ENCODE data around the gene TJP1.

TJP1 gene

GRCh38 chr15:29736012-29736743 lies 86.1 kb downstream of the TJP1 start:
- Histone ChIP-seq H3K4me3 (ENCODE audit: low read depth, low read length) (no peak overlapping the region), H3K36me3 (ENCODE audit: control insufficient read depth in 2 of 2, insufficient read depth in 1 of 2, low read length in 2 of 2) (peaks cover 15 to 46% of the 10 kb centered on the region in 2 experiments), H3K27ac (ENCODE audit: extremely low read depth, low read depth, low read length) (no peak overlapping the region), H3K4me1 (ENCODE audit: control insufficient read depth, insufficient read depth, low read length) (no peaks in the 10 kb centered on the region), H3K9me3 (ENCODE audit: control insufficient read depth, insufficient read depth, low read depth, low read length) (no peaks in the 10 kb centered on the region)
- CTCF ChIA-PET, result interaction anchor here (0.6 to 1.3 kb wide), 4 partner anchors 19 to 339 kb away, joined by 3 to 8 read pairs (median 4); no protein-coding TSS in a partner anchor
- TF ChIP-seq TSHZ1 (tag by site-specific recombination; IDR thresholded peaks at IDR 0.05; ENCODE audit: borderline replicate concordance) (no peak), ZNF366 (tag by site-specific recombination; conservative IDR thresholded peaks at IDR 0.05) (no peak), ZBTB1 (tag by site-specific recombination; IDR thresholded peaks at IDR 0.05) (no peak)
- POLR2A ChIA-PET, result no interaction called here

- Histone ChIP-seq H3K4me3 (ENCODE audit: low read depth, low read length) (no peak overlapping the region), H3K4me1 (ENCODE audit: control insufficient read depth, insufficient read depth, low read length) (no peaks in the 10 kb centered on the region), H3K9me3 (ENCODE audit: control insufficient read depth, insufficient read depth, low read depth, low read length) (no peaks in the 10 kb centered on the region), H3K27ac (ENCODE audit: extremely low read depth, low read depth, low read length) (no peak overlapping the region), H3K36me3 (ENCODE audit: control insufficient read depth in 2 of 2, insufficient read depth in 1 of 2, low read length in 2 of 2) (peaks cover 15 to 43% of the 10 kb centered on the region in 2 experiments)
- POLR2A ChIA-PET, result no interaction called here
- CTCF ChIA-PET, result interaction anchor here (0.5 to 1.3 kb wide), 3 partner anchors 8 to 191 kb away, joined by 3 to 8 read pairs (median 3); no protein-coding TSS in a partner anchor
- no peak for TF ChIP-seq ZBTB6 (tag by site-specific recombination; IDR thresholded peaks at IDR 0.05)
- no peak for TF ChIP-seq ZNF654 (tag by site-specific recombination; IDR thresholded peaks at IDR 0.05; ENCODE audit: low read depth)
- TF ChIP-seq ZNF518A (tag by site-specific recombination; conservative IDR thresholded peaks at IDR 0.05; ENCODE audit: low read depth), result no peak
- TF ChIP-seq GLIS1 (tag by site-specific recombination; IDR thresholded peaks at IDR 0.05), result peak; percentile 41
- no peak for TF ChIP-seq ZNF529 (tag by site-specific recombination; IDR thresholded peaks at IDR 0.05; ENCODE audit: insufficient replicate concordance)
- no peak for TF ChIP-seq MZF1 (tag by site-specific recombination; IDR thresholded peaks at IDR 0.05; ENCODE audit: borderline replicate concordance)
- no peak for TF ChIP-seq ZNF610 (tag by site-specific recombination; IDR thresholded peaks at IDR 0.05; ENCODE audit: borderline replicate concordance)
- TF ChIP-seq ZEB2 (tag by site-specific recombination; IDR thresholded peaks at IDR 0.05), result no peak
- TF ChIP-seq WT1 (tag by site-specific recombination; IDR thresholded peaks at IDR 0.05), result no peak
- no peak for TF ChIP-seq ZNF544 (tag by site-specific recombination; IDR thresholded peaks at IDR 0.05)
- no peak for TF ChIP-seq MYNN (tag by site-specific recombination; IDR thresholded peaks at IDR 0.05; ENCODE audit: borderline replicate concordance)
- TF ChIP-seq PRDM6 (tag by site-specific recombination; IDR thresholded peaks at IDR 0.05), result peak; percentile 62
- TF ChIP-seq ZNF701 (tag by site-specific recombination; IDR thresholded peaks at IDR 0.05), result no peak
- no peak for TF ChIP-seq KLF16 (tag by site-specific recombination; IDR thresholded peaks at IDR 0.05)
- TF ChIP-seq ZNF600 (tag by site-specific recombination; IDR thresholded peaks at IDR 0.05), result no peak
- TF ChIP-seq ZNF133 (tag by site-specific recombination; IDR thresholded peaks at IDR 0.05), result no peak
- TF ChIP-seq ZNF175 (tag by site-specific recombination; IDR thresholded peaks at IDR 0.05), result no peak
- TF ChIP-seq KLF17 (tag by site-specific recombination; IDR thresholded peaks at IDR 0.05), result no peak
Observed at GRCh38 chr15:29734917-29735572, 87.2 kb downstream of the TJP1 start.
